Liver (tissue), 3 donors: ENCODE data around the gene MTLN.

ENCODE experiments used
- CTCF ChIP-seq: fragments of 150-350 bp; IDR thresholded peaks from 2 replicates; pipeline ENCODE4 v1.5.1; 2017; ENCODE audit warnings: improper control_type of control experiment, low read depth, low read length; ENCODE audit not compliant: missing input control
- FOXA1 ChIP-seq: IDR thresholded peaks from 2 replicates; pipeline ENCODE4 v1.6.1; 2016; ENCODE audit warnings: antibody characterized with exemption
- JUND ChIP-seq, 2 donors: IDR thresholded peaks; 2 replicates each; pipeline ENCODE4 v1.6.1; 2016; ENCODE audit warnings: antibody characterized with exemption in 2 of 2
- RAD21 ChIP-seq, 2 donors: IDR thresholded peaks; 2 replicates each; pipeline ENCODE4 v1.6.1; 2016; ENCODE audit warnings: antibody characterized with exemption in 2 of 2, mild to moderate bottlenecking in 2 of 2
- TF ChIP-seq, protein P1 (sequence below): IDR thresholded peaks from 2 replicates; pipeline ENCODE4 v1.6.1; 2016; ENCODE audit warnings: antibody characterized with exemption
- donor health status: healthy.
- donor health status: healthy.

GRCh38 chr2:110215091-110215490, 2.7 kb upstream of the MTLN start:
- TF ChIP-seq CTCF (no peak), JUND (IDR thresholded peaks at IDR 0.05) (no peak), FOXA1 (no peak), RAD21 (IDR thresholded peaks at IDR 0.05) (no peak)
- TF ChIP-seq, protein P1, sequence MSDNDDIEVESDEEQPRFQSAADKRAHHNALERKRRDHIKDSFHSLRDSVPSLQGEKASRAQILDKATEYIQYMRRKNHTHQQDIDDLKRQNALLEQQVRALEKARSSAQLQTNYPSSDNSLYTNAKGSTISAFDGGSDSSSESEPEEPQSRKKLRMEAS, result no peak
